Adrenal gland (tissue), 5 donors: ENCODE measurements around the gene RAB3B.

Experiments used
- POLR2A ChIP-seq, 2 donors: fragments of 450-650 bp; IDR thresholded peaks; one replicate each; pipeline ENCODE4 v1.6.1; 2017; ENCODE audit warnings: antibody characterized with exemption in 2 of 2, mild to moderate bottlenecking in 2 of 2, moderate library complexity in 1 of 2
- TF ChIP-seq, protein P1 (sequence below), 6 experiments: fragments of 450-650 bp in 4 of 6; fragments of 200-600 bp in 2 of 6; sonication (generic) in 1 of 6; IDR thresholded peaks; 1 replicate in 5 of 6; 2 replicates in 1 of 6; pipeline versions ENCODE4 v1.5.1 to v1.8.0; 2016 to 2021; ENCODE audit warnings: antibody characterized with exemption in 6 of 6, mild to moderate bottlenecking in 2 of 6, moderate library complexity in 1 of 6
- donor health status: DM: no; HTN: no; CAD: no.

DNA sequence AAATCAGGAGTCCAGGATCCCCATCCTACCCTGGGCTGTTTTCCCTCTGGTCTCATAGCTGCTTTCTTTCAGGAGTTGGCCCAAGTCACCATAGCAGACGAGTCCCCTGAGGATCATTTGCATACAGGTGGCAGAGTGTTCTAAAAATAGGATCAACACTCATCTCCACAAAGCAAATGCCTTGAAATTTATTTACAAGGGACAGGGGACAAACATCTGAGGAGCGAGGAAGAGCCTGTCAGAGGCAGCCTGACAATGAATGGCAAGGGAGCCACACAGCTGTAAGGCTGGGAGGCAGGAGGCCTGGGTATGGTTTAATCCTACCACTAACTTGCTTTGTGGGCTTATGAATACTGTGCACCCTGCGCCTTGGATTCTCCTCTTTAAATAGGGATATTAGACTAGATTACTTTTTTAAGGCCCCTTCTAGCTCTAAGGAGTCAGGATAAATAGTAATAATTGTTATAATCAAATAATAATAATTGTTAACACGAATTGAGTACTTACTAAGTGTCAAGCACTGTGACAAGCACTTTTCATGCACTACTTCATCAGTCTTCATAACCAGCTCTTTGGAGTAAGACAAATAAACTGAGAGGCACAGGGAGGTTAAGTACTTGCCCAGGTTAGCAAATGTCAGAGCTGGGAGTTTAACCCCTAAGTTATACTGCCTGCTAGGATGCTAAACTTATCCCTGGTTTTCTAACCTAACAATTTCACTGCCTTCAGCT, 34.5 kb downstream of the RAB3B start:
- TF ChIP-seq, protein P1, sequence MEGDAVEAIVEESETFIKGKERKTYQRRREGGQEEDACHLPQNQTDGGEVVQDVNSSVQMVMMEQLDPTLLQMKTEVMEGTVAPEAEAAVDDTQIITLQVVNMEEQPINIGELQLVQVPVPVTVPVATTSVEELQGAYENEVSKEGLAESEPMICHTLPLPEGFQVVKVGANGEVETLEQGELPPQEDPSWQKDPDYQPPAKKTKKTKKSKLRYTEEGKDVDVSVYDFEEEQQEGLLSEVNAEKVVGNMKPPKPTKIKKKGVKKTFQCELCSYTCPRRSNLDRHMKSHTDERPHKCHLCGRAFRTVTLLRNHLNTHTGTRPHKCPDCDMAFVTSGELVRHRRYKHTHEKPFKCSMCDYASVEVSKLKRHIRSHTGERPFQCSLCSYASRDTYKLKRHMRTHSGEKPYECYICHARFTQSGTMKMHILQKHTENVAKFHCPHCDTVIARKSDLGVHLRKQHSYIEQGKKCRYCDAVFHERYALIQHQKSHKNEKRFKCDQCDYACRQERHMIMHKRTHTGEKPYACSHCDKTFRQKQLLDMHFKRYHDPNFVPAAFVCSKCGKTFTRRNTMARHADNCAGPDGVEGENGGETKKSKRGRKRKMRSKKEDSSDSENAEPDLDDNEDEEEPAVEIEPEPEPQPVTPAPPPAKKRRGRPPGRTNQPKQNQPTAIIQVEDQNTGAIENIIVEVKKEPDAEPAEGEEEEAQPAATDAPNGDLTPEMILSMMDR (IDR thresholded peaks at IDR 0.05): no peak
- no peak for TF ChIP-seq POLR2A (IDR thresholded peaks at IDR 0.05)
